ENCODE results near the gene CRTC1.

DNA sequence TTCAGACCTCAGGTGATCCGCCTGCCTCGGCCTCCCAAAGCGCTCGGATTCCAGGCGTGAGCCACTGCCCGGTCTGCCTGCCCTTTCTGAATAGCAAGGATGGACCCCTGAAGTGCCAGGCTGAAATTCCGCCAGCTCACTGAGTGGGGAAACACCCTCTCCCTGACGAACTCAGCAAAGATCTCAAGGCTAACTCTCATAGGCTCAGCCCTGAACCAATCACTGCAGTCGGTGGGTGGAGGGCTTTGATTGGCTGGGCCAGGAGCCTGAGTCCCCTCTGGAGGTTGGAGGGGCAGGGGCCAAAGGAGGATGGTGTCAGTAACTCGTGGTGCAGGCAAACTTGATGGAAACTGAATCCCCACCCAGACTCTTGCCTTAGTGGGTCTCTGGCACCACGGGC, 118.9 kb downstream of the CRTC1 start:
- TF ChIP-seq CTCF (IDR thresholded peaks at IDR 0.05; ENCODE audit: poor library complexity), result no peak
- TF ChIP-seq EZH2phosphoT487 (IDR thresholded peaks at IDR 0.05; ENCODE audit: low read depth, severe bottlenecking, unreplicated experiment), result no peak
- TF ChIP-seq EZH2 (IDR thresholded peaks at IDR 0.05; ENCODE audit: borderline replicate concordance), result no peak
